ENCODE measurements around the gene TMPRSS15.

The TMPRSS15 gene

GRCh38 chr21:18235545-18235944 is 168.0 kb downstream of the TMPRSS15 start:
- DNase-seq = no peak

- no peak for DNase-seq
Observed at GRCh38 chr21:18228060-18228739, 175.4 kb downstream of the TMPRSS15 start.

- no peak for DNase-seq
Observed at GRCh38 chr21:18222346-18222745, 181.2 kb downstream of the TMPRSS15 start.

GRCh38 chr21:18220498-18220897 is 183.1 kb downstream of the TMPRSS15 start:
- DNase-seq = no peak

All from femur (tissue), 1 donor.